HG03064 (cell line): ENCODE results near the gene PLAAT3.
"Not testable (repeated sequence)": the region's sequence is repeated elsewhere in the genome, so short reads cannot be mapped to it uniquely, and the experiment has no call there.

Experiments used
- ATAC-seq: cut with Tn5 transposase; IDR thresholded peaks from one replicate; pipeline ENCODE4 v1.9.1; 2021; ENCODE audit warnings: low read depth; ENCODE audit not compliant: unreplicated experiment

Gene PLAAT3

GRCh38 chr11:63609971-63610580 lies 4.2 kb downstream of the PLAAT3 start:
- no peak for ATAC-seq

GRCh38 chr11:63609536-63609935 lies 4.7 kb downstream of the PLAAT3 start:
- no peak for ATAC-seq

- ATAC-seq = no peak
Measured at GRCh38 chr11:63608353-63609345, 5.6 kb downstream of the PLAAT3 start.

GRCh38 chr11:63603180-63603518 lies 11.1 kb downstream of the PLAAT3 start:
- ATAC-seq = no peak

GRCh38 chr11:63602290-63603179 lies 11.7 kb downstream of the PLAAT3 start:
- not testable (repeated sequence) for ATAC-seq

- ATAC-seq = no peak
Measured at GRCh38 chr11:63599211-63600122, 14.8 kb downstream of the PLAAT3 start.

- no peak for ATAC-seq
Measured at GRCh38 chr11:63598556-63598955, 15.7 kb downstream of the PLAAT3 start.

- no peak for ATAC-seq
Measured at GRCh38 chr11:63595296-63595695, 18.9 kb downstream of the PLAAT3 start.

- no peak for ATAC-seq
Measured at GRCh38 chr11:63592975-63593395, 21.2 kb downstream of the PLAAT3 start.

- ATAC-seq = no peak
Measured at GRCh38 chr11:63590024-63590788, 24.0 kb downstream of the PLAAT3 start.

- no peak for ATAC-seq
Measured at GRCh38 chr11:63589000-63589399, 25.2 kb downstream of the PLAAT3 start.

GRCh38 chr11:63586451-63587166 lies 27.6 kb downstream of the PLAAT3 start:
- no peak for ATAC-seq

GRCh38 chr11:63583357-63583677 lies 30.9 kb downstream of the PLAAT3 start:
- ATAC-seq = no peak

GRCh38 chr11:63581224-63581623 lies 33.0 kb downstream of the PLAAT3 start:
- not testable (repeated sequence) for ATAC-seq

- ATAC-seq = not testable (repeated sequence)
Measured at GRCh38 chr11:63578882-63579281, 35.4 kb downstream of the PLAAT3 start.

GRCh38 chr11:63574856-63575602 lies 39.2 kb downstream of the PLAAT3 start:
- ATAC-seq = no peak

- no peak for ATAC-seq
Measured at GRCh38 chr11:63573881-63574855, 40.1 kb downstream of the PLAAT3 start.
